SK-N-SH (cell line): ENCODE data around the gene OPCML. TPM values are rescaled to one million over a fixed set of nuclear protein-coding genes. Genes with fewer than 3 reads are reported as not detected.

Experiments
- CTCF ChIA-PET: fragments of 300-600, 350-600 bp; formaldehyde crosslinking; extraction: SDS; loops from one replicate; lab custom pipeline; 2021; lab: Yijun Ruan, JAX
- POLR2A ChIA-PET: fragments of 350-600 bp; sonication (Branson Sonifier 250); formaldehyde crosslinking; extraction: SDS; loops from one replicate; lab custom pipeline; 2020; ENCODE audit warnings: antibody characterized with exemption, inconsistent platforms; lab: Yijun Ruan, JAX
- DNase-seq: peaks from one replicate; pipeline ENCODE4 v3.0.0; 2012
- H2AFZ ChIP-seq: fragments of 200-600 bp; sonication (generic); 2 replicates; pipeline ENCODE4 v1.8.1; 2016; ENCODE audit warnings: antibody characterized with exemption, mild to moderate bottlenecking, low read depth
- H3F3A ChIP-seq: fragments of 200-600 bp; sonication (generic); replicated peaks from 2 replicates; pipeline ENCODE3; 2016; ENCODE audit warnings: antibody characterized with exemption, mild to moderate bottlenecking; ENCODE audit not compliant: insufficient read depth
- H3K27ac ChIP-seq, 2 experiments: fragments of 200-500 bp in 1 of 2; fragments of 200-600 bp in 1 of 2; sonication (Bioruptor generic) in 1 of 2; sonication (generic), shearing (Covaris generic) in 1 of 2; 2 replicates each; pipeline versions ENCODE4 v1.5.1 to v1.6.1; 2014 to 2016; ENCODE audit warnings: low read depth in 2 of 2, inconsistent platforms in 1 of 2, low read length in 1 of 2, mild to moderate bottlenecking in 1 of 2, mixed read lengths in 1 of 2
- H3K27me3 ChIP-seq: fragments of 200-600 bp; sonication (generic), shearing (Covaris generic); 2 replicates; pipeline ENCODE4 v1.6.1; 2016; ENCODE audit warnings: mixed run types; ENCODE audit not compliant: insufficient read depth
- H3K36me3 ChIP-seq, 2 experiments: fragments of 200-500 bp in 1 of 2; fragments of 200-600 bp in 1 of 2; sonication (Bioruptor generic) in 1 of 2; sonication (generic) in 1 of 2; replicated peaks in 1 of 2; 2 replicates each; pipeline versions ENCODE3 to v1.5.1; 2014 to 2016; ENCODE audit warnings: low read length in 1 of 2, mild to moderate bottlenecking in 1 of 2; ENCODE audit not compliant: insufficient read depth in 2 of 2, control insufficient read depth in 1 of 2
- H3K4me1 ChIP-seq, 2 experiments: fragments of 200-500 bp in 1 of 2; fragments of 200-600 bp in 1 of 2; sonication (Bioruptor generic) in 1 of 2; sonication (generic), shearing (Covaris generic) in 1 of 2; 2 replicates each; pipeline versions ENCODE4 v1.5.1 to v1.6.1; 2014 to 2016; ENCODE audit warnings: low read depth in 1 of 2, low read length in 1 of 2, mixed run types in 1 of 2; ENCODE audit not compliant: insufficient read depth in 2 of 2, control insufficient read depth in 1 of 2
- H3K4me2 ChIP-seq: fragments of 200-600 bp; sonication (generic), shearing (Covaris generic); 2 replicates; pipeline ENCODE4 v1.6.1; 2017; ENCODE audit warnings: mixed run types
- H3K4me3 ChIP-seq, 2 experiments: fragments of 200-500 bp in 1 of 2; fragments of 200-600 bp in 1 of 2; sonication (Bioruptor generic) in 1 of 2; sonication (generic), shearing (Covaris generic) in 1 of 2; 2 replicates each; pipeline versions ENCODE4 v1.5.1 to v1.8.1; 2014 to 2016; ENCODE audit warnings: low read depth in 2 of 2, inconsistent platforms in 1 of 2, low read length in 1 of 2, mild to moderate bottlenecking in 1 of 2, mixed read lengths in 1 of 2, moderate library complexity in 1 of 2
- H3K79me2 ChIP-seq: fragments of 200-600 bp; sonication (generic); 2 replicates; pipeline ENCODE4 v1.8.1; 2017; ENCODE audit warnings: mild to moderate bottlenecking; ENCODE audit not compliant: insufficient read depth
- H3K9ac ChIP-seq: fragments of 200-600 bp; sonication (generic); 2 replicates; pipeline ENCODE4 v1.6.1; 2017; ENCODE audit warnings: mixed run types
- H3K9me2 ChIP-seq: fragments of 200-600 bp; sonication (generic); 2 replicates; pipeline ENCODE4 v1.6.1; 2017; ENCODE audit warnings: mixed run types
- H3K9me3 ChIP-seq: fragments of 200-600 bp; sonication (generic); 2 replicates; pipeline ENCODE4 v1.6.1; 2017; ENCODE audit warnings: mixed run types, mild to moderate bottlenecking, moderate library complexity
- H4K20me1 ChIP-seq: fragments of 200-600 bp; sonication (generic); 2 replicates; pipeline ENCODE4 v1.6.1; 2017; ENCODE audit warnings: mild to moderate bottlenecking, mixed run types; ENCODE audit not compliant: insufficient read depth
- CTCF ChIP-seq: fragments of 200-600 bp; sonication (generic); IDR thresholded peaks from 2 replicates; pipeline ENCODE4 v1.6.1; 2017; ENCODE audit warnings: antibody characterized with exemption, mild to moderate bottlenecking, moderate library complexity
- FOXM1 ChIP-seq: IDR thresholded peaks from 2 replicates; pipeline ENCODE4 v1.4.0; 2012; ENCODE audit warnings: low read depth, mild to moderate bottlenecking
- GATA2 ChIP-seq: sonication (generic); formaldehyde crosslinking; IDR thresholded peaks from 2 replicates; pipeline ENCODE4 v1.5.0; 2020; ENCODE audit warnings: mild to moderate bottlenecking, missing genetic modification reagents
- IRF3 ChIP-seq: fragments of 150-350 bp; IDR thresholded peaks from 2 replicates; pipeline ENCODE4 v1.6.1; 2016; ENCODE audit warnings: mild to moderate bottlenecking, low read depth, low read length
- MEF2A ChIP-seq: IDR thresholded peaks from 2 replicates; pipeline ENCODE4 v1.4.0; 2012; ENCODE audit warnings: low read depth, borderline replicate concordance
- MXI1 ChIP-seq: IDR thresholded peaks from 2 replicates; pipeline ENCODE4 v1.6.1; 2012; ENCODE audit warnings: mild to moderate bottlenecking, low read depth, low read length, improper control_type of control experiment
- NRF1 ChIP-seq: IDR thresholded peaks from 2 replicates; pipeline ENCODE4 v1.6.1; 2012; ENCODE audit warnings: low read depth, mild to moderate bottlenecking, low read length
- RAD21 ChIP-seq: IDR thresholded peaks from 2 replicates; pipeline ENCODE4 v1.6.1; 2012; ENCODE audit warnings: mild to moderate bottlenecking, low read length
- RCOR1 ChIP-seq: fragments of 150-350 bp; IDR thresholded peaks from 2 replicates; pipeline ENCODE4 v1.6.1; 2017; ENCODE audit warnings: antibody characterized with exemption, low read length
- REST ChIP-seq: IDR thresholded peaks from 2 replicates; pipeline ENCODE4 v1.6.1; 2012; ENCODE audit warnings: mild to moderate bottlenecking, low read depth, low read length, moderate library complexity
- RFX5 ChIP-seq: IDR thresholded peaks from 2 replicates; pipeline ENCODE4 v1.6.1; 2012; ENCODE audit warnings: mild to moderate bottlenecking, improper control_type of control experiment, low read length
- RXRA ChIP-seq: IDR thresholded peaks from 2 replicates; pipeline ENCODE4 v1.4.0; 2012; ENCODE audit warnings: low read depth, mild to moderate bottlenecking, borderline replicate concordance
- TAF1 ChIP-seq: IDR thresholded peaks from 2 replicates; pipeline ENCODE4 v1.6.1; 2012; ENCODE audit warnings: low read depth, mild to moderate bottlenecking, low read length, moderate library complexity, borderline replicate concordance
- TCF12 ChIP-seq: IDR thresholded peaks from 2 replicates; pipeline ENCODE4 v1.4.0; 2012
- TEAD4 ChIP-seq: IDR thresholded peaks from 2 replicates; pipeline ENCODE4 v1.4.0; 2012; ENCODE audit warnings: mild to moderate bottlenecking, borderline replicate concordance; ENCODE audit not compliant: insufficient read depth
- USF1 ChIP-seq: IDR thresholded peaks from 2 replicates; pipeline ENCODE4 v1.4.0; 2012; ENCODE audit warnings: low read depth, borderline replicate concordance
- USF2 ChIP-seq: fragments of 150-350 bp; IDR thresholded peaks from 2 replicates; pipeline ENCODE4 v1.6.1; 2017; ENCODE audit warnings: antibody characterized with exemption, low read length, low read depth, borderline replicate concordance
- WGBS: methylation state at CpG from one replicate; pipeline ENCODE4 v1.1.6; 2017; ENCODE audit warnings: low lambda C conversion rate; 5-methylcytosine and 5-hydroxymethylcytosine counted together
- polyA plus RNA-seq, 3 experiments: library from polyadenylated mRNA; depleted of rRNA; stranded (reverse); fragments of >200 nt; gene quantifications; 2 replicates each; pipeline ENCODE4 v1.2.3, GENCODE V29; 2012

Gene OPCML
- polyA plus RNA-seq, 1 of the 3 experiments (the other 2 are of a cell fraction) = not detected

- no peak for DNase-seq
- no peak overlapping the region for H2AFZ ChIP-seq
- no peaks in the 10 kb centered on the region for H3K9me3 ChIP-seq
- no peaks in the 10 kb centered on the region for H3K79me2 ChIP-seq
- no peaks in the 10 kb centered on the region for H3K27me3 ChIP-seq
- no peaks in the 10 kb centered on the region for H3F3A ChIP-seq
- no peaks in the 10 kb centered on the region for H4K20me1 ChIP-seq
- H3K27ac ChIP-seq = no peak overlapping the region
- no peaks in the 10 kb centered on the region for H3K36me3 ChIP-seq
- ChIA-PET POLR2A (no interaction called here), CTCF (no interaction called here)
- no peak for TF ChIP-seq MXI1
- no peak for TF ChIP-seq IRF3
- no peak for TF ChIP-seq TAF1
- TF ChIP-seq RXRA = no peak
- no peak for TF ChIP-seq RCOR1
- TF ChIP-seq TEAD4 = no peak
- TF ChIP-seq USF2 = no peak
- no peak for TF ChIP-seq RFX5
- no peak for TF ChIP-seq FOXM1
- no peak for TF ChIP-seq NRF1
- no peak for TF ChIP-seq GATA2 (CRISPR knock-in tag)
- no peak for TF ChIP-seq TCF12
- no peak for TF ChIP-seq CTCF
- TF ChIP-seq MEF2A = no peak
- no peak for TF ChIP-seq RAD21
- TF ChIP-seq REST = no peak
- no peak for TF ChIP-seq USF1
- H3K4me2 ChIP-seq = no peak overlapping the region
- WGBS = 0% methylated on average over 1 of the region's 1 CpG
- H3K4me1 ChIP-seq = no peaks in the 10 kb centered on the region
- no peaks in the 10 kb centered on the region for H3K9me2 ChIP-seq
- no peak overlapping the region for H3K9ac ChIP-seq
- no peak overlapping the region for H3K4me3 ChIP-seq
These were observed 340.4 kb downstream of the OPCML start for GRCh38 chr11:133191931-133192330.
